SIG-M5 (cell line): ENCODE results near the gene FATE1.
"Not testable (repeated sequence)": the region's sequence is repeated elsewhere in the genome, so short reads cannot be mapped to it uniquely, and the experiment has no call there.

ENCODE experiments used
- DNase-seq: peaks from one replicate; lab custom pipeline; 2025; lab: John Stamatoyannopoulos, UW

Gene FATE1, protein sequence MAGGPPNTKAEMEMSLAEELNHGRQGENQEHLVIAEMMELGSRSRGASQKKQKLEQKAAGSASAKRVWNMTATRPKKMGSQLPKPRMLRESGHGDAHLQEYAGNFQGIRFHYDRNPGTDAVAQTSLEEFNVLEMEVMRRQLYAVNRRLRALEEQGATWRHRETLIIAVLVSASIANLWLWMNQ

DNA sequence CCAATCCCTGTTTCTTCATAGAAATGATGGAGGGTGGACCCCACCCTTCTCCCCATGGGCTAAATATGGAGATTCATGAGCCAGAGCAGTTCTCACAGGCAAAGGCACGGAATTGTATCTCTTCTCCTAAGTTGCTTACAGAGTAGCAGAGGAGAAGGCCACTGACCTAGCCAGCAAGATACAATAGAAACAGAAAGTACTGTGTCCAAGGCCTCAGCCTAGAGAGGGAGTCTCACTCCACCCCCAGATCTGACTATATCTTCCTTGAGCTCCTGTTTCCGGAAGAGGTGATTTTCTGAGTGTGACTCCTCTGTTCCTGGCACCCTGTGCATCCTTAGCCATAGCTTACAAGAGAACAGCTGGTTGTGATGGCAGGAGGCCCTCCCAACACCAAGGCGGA lies at the start of gene FATE1:
Gene FATE1, plus strand, starts transcription at position 284 of the 400 bp plus-strand sequence. Its CDS starts 85 bp downstream, at position 369.
- no peak for DNase-seq

DNA sequence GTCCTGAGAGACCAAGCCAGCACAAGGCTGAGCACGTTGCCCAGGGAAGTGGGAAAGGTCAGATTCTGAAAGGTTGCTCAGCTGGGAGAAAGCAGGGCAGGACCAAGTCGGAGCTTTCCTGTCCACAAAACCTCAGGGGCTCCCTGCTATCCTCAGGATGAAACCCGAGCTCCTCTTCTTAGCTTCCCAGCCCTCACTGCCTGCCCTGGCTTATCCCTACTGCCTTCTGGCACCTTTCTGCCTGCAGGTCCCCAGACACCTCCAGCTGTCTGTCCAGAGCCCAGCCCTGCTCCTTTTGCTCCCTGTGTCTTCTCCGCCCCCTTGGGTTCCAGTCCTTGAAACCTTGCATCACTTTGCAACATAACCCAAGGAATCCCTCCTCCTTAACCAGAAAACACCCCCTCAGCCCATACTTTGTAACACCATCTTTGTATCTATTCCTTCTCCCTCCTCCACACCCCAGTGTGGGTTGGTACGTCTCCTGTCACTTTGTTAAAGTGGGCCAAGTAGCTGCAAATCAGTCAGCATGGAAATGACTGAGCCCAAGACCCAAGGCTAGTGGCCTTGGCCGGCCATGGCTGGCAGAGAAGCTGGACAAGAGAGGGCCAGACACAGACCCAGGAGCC lies 40.6 kb upstream of the FATE1 start:
- DNase-seq, result no peak

DNA sequence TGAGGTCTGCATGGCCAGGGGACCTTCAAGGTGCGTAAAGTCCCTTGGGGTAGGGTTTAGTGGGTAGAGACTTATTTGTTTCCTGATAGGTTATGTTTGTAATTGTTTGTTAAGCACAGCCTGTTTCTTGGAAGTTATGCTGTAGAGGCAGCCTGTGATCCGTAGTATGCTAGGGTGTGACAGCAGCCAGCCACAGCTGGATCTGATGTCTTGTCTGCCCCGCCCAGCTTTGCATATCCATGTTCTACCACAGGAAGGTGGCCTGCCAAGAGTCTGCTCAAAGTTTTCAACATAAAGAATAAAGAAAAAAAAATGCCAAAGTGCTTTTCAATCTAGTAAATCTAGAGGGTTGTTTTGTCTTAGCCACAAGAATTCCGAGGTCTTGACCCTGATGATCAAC lies 39.6 kb upstream of the FATE1 start:
- no peak for DNase-seq

DNA sequence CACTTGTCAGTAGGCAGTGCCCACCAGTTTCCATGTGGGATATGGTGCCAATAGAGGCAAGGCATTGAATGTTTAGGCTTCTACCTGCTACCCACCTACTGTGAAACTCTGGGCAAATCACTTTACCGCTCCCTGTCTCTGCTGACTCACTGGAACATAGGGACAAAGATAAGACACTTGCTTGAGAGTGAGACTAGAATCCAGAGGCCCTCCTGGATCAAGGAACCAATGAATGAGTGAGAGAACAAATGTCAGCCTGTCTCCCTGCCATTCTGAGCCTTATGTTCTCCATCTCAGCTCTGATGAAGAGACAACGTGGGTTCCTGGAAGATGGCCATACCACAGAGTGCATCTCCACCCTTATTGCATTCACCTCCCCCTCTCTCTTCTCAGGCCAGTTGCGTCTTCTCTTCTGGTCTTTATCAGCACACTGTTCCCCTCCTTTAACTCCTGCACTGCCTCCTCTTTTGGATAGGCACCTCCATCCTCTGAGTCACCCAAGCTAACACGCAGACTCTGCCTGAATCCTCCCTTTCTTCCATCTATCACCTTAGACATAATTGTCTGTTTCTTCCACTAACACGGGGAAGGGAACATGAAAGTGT lies 35.9 kb upstream of the FATE1 start:
- DNase-seq, result no peak

DNA sequence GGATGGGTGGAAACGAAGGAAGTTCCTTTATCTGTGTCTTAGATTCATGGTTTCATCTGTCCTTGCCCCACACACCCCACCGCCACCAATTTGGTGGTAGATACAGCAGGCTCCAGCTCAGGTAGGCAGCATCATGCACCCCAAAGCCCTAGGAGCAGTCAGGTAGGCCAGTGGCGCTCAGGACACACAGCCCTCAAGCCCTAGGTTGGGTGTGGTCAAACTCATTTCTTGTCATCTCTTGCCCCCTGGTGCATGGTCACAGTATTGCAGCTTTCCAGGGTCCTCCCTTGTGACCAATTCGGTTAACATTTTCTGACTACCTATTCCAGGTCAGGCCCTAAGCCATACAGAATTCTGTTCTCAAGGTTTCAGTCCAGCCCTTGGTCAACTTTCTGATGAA lies 35.0 kb upstream of the FATE1 start:
- DNase-seq, result no peak

DNA sequence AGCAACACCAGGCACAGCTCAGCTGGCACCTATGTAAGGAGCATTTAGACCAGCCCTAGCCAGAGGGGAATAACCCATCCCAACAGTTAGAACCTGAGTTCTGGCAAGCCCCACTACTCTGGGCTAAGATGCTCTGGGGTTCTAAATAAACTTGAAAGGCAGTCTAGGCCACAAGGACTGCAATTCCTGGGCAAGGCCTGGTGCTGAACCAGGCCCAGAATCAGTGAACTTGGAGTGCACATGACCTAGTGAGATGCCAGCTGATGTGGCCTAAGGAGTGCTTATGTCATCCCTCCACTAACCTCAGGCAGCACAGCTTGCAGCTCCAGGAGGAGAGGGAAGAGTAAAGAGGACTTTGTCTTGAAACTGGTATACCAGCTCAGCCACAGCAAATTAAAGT lies 28.2 kb upstream of the FATE1 start:
- DNase-seq, result no peak

DNA sequence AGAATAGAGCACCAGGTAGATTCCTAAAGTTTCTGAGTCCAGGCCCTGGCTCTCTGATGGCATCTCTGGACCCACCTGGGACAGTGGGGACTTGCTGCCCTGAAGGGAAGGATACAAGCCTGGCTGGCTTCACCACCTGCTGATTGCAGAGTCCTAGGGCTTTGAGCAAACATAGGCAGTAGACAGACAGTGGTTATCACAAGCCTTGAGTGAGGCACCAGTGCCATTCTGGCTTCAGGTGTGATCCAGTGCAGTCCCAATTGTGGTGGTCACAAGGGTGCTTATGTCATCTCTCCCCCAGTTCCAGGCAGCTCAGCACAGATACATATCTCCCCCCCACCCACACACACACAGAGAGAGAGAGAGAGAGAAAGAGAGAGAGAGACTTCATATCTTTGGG lies 27.1 kb upstream of the FATE1 start:
- no peak for DNase-seq

DNA sequence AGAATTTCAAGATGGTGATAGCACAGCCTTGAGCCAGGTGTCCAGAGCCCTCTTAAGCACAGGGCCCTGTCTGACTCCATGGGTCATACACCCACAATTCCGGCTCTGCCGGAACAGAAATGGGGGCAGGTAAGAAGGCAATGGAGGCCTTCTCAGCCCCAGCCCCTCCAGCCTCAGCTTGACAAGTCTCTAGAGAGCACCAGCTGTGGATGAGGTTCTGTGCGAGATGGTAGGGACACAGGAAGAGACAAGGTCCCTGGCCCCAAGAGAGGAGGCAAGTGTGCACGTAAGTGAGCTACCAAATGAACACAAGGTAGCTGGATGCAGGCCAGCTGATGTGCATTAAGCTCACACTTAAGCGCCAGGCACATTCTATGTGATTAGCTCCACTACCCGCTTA lies 23.0 kb upstream of the FATE1 start:
- no peak for DNase-seq

DNA sequence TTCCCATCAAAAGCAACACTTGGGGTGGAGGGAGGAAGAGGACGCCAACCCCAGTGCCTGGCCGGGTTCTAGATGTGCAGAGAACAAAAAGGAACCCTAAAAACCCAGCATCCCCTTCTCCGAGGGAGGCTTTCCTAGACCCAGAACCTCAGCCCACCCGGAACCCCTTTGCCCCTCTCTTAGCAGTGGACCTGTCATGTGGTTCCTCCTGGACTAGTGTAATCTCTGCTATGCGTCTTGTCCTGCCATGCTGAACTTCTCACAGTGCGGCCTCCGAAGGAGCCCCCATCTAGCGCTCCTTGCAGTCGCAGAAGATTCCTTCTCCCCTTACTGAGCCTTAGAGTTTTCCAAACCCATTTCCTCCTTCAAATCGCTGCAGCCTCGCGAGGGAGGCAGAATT lies 21.7 kb upstream of the FATE1 start:
- DNase-seq, result no peak

DNA sequence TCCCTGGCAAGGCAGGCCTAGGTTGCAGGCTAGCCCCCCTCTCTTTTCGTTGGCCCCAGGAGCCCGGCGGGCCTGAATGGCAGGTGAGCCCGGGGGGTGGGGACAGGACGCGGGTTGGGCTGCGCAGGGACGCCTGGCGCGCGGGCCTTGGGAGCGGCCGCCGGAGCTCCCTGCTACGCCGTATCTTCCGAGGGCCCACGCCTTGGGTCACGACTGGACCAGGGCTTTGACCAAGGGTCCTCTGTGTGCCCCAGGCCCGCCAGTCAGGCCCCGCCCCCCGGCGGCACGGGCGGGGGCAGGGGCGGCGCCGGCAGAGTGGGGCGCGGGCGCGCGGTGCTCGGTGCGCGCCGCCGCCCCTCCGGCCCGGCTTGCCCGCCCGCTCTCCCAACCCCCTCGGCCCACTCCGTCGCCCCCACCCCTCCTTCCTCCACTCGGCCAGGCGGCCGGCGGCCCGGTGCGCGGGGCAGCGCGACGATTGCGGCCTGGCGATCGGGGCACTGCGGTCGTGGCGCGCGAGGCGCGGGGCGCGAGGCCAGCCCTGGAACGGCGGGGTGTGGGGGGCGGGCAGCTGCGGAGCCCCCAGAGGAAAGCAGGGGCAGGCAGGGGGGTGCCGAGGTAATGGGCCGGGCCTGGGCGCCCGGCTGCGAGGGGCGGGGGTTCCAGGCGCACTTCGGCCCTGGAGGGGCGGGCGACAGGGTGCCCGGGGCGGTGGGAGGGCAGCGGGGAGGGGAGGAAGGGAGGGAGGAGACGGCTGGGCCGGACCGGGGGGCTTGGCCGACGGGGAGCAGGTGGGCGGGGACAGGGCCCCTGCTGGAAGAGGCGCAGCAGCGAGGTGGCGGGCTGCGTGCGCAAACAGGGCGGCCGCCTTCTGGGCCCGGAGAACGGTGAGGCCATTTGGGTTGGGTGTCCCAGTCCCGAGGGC lies 20.9 kb upstream of the FATE1 start, which contains the start of gene PRRG3:
Gene PRRG3, plus strand, starts transcription at position 798 of the 922 bp plus-strand sequence. CDS start 3,357 bp downstream, outside the sequence.
- no peak for DNase-seq

DNA sequence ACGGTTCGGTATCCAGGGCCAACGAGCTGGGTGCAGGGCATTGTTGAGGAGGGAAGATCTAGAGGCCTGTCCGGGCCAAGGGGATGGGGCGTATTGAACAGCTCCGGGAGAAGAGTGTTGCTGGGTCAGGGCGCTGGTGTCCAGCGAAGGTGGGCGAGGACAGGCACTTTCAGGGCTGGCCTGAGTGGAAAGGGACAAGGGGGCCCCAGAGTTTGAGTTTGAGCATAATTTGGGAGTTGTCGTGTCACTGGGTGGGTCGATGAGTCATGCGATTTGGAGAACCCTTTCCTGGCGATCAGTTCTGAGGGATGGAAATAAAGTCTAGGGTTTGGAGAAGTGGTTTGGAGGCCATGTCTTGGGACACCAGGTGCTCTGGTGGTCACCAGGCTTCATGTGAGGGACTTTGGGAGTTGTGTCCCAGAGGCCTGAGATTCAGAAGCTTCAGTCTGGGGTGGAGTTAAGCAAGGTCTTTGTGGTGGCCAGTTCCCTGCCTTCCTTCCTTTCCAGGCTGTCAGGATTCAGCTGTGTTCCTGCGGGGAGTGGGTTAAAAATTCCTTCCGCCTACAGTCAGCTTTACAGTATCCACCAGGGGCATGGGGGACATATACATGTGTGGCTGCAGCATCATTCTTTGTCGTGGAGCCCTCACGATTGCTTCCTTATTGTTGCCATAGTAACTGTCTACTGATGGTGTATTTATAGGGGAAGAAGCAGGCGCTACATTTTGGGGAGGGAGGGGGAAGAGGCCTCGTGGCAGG lies 20.1 kb upstream of the FATE1 start:
- no peak for DNase-seq

DNA sequence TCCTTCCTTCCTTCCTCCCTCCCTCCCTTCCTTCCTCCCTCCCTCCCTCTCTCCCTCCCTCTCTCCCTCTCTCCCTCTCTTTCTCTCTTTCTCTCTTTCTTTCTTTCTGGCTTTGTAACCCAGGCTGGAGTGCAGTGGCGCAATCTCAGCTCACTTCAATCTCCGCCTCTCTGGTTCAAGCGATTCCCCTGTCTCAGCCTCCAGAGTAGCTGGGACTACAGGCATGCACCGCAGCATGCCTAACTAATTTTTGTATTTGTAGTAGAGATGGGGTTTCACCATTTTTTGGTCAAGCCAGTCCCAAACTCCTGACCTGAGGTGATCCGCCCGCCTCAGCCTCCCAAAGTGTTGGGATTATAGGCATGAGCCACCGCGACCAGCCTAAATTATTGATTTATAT lies 18.8 kb upstream of the FATE1 start:
- DNase-seq, result not testable (repeated sequence)

DNA sequence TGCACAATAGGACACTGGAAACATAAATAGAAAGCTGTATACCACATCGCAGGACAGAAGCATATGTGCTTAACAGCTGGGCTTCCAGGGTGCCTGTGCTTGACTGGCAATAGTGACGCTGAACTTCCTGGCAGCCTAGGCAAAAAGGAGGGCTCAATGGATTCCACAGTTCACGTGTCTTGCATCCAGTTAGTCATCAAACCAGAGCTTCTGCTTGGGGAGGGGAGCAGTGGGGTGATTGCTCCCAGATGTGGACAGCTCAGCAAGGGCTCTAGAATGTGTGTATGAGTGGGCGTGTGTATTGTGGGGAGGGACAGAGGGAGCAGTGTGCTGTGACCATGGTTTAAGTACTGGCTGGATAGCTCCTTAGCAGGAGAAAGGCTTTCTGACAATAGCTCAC lies 18.3 kb upstream of the FATE1 start:
- no peak for DNase-seq

DNA sequence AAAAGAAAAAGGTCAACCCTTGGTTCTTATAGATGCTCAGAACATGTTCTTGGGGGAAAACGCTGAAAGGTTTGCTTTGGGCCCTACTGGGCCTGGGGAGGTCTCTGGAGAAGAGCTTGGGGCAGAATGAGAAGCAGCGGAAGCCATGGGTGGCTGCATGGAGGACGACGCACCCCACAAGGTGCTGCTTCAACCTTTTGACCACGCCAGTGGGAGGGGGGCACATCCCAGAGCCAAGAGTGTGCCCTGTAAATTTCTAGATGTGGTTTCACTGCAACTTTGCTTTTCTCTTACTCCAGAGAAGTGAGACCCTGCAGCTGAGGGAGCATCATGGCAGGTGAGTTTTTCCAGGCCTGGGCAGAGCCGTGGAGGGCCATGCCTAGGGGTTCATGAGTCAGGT lies 17.4 kb upstream of the FATE1 start:
- no peak for DNase-seq

DNA sequence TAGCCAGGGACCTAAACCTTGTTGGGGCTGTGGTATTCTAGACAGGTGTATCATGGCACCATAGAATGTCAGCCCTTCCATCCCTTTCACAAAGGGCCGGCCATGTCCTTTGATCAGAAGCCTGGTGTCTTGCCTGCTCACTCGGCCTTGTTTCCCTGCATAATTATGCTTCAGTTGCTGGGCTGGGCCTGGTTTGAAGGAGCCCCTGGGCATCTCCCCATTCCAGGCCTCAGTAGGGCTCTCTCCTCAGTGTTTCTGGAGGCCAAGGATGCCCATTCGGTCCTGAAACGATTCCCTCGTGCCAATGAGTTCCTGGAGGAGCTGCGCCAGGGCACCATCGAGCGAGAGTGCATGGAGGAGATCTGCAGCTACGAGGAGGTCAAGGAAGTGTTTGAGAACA lies 16.1 kb upstream of the FATE1 start:
- DNase-seq, result no peak

DNA sequence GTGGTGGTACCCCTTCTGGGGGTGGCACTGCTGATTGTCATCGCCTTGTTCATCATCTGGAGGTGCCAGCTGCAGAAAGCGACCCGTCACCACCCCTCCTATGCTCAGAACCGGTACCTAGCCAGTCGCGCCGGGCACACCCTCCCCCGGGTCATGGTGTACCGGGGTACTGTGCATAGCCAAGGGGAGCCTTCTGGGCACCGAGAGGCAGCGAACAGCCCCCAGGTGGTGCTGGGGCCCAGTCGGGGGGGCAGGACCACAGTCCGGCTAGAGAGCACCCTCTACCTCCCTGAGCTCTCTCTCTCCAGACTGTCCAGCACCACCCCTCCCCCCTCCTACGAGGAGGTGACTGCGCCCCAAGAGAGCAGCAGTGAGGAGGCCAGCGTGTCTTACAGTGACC lies 15.3 kb upstream of the FATE1 start:
- DNase-seq, result no peak

DNA sequence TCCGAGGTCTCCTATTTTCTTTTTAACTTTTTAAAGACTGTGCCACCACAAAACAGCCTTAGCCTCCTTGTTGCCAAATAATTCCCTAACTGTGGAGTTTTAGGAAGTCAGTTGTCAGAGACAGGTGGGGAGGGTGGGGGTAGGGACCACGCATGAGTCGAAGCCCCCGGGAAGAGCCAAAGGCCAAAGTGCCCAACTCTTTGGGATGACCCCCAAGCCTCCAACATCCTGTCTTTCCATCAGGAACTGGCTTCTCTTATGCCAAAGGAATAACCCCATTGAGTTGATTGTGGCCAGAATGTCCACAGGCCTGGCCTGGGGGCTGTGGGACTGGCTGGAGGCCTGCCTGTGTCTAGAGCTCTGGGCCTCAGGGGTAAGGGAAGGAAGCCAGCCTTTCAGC lies 14.8 kb upstream of the FATE1 start:
- no peak for DNase-seq

DNA sequence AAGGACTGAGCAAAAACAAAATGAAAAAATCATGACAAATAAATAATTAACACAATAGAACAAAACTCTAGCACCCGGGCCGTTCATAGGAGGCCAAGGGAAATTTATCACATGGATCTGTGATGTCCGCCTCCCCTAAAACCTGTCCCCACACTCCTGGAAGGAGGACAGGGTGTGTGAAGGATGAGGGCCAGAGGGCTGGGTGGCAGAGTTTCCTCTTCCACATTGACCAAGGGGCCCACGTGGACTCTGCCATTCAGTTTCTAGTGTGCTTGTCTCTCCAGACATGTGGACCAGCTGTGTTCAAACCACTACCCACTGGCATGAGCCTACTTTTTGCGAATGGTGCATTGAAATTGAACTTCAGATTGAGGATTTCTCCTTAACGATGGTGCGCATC lies 14.3 kb upstream of the FATE1 start:
- no peak for DNase-seq

DNA sequence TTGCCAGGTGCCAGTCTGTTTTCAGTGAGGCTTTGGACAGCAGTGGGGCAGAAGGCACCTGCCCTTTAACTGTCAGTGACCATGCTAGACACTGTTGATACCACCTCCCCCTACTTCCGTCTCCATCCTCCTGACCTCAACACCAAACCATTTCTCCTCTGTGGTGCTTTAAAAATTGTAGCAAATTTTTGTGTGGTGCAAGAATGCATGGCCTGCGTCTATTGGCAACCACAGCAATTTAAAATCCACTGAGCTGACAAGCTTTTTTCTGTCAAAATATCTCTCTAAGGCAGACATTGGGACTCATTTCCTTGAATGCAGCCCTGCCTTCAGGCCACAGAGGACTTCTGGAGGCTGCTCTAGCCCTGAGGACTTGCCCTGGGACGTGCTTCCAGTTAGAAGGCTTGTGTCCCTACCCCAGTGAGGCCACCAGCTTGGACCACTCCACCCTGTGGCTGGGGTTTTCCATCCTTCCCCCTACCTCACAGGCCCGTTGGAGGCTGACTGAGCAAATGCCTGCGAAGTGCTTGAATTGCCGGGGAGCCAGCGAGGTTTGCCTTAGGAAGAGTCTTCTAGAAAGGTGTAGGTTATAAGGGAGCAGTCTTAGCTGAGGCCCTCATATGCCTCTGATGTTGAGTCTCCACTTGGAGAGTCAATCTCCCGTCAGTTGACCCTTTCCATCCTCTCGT lies 13.7 kb upstream of the FATE1 start:
- no peak for DNase-seq

DNA sequence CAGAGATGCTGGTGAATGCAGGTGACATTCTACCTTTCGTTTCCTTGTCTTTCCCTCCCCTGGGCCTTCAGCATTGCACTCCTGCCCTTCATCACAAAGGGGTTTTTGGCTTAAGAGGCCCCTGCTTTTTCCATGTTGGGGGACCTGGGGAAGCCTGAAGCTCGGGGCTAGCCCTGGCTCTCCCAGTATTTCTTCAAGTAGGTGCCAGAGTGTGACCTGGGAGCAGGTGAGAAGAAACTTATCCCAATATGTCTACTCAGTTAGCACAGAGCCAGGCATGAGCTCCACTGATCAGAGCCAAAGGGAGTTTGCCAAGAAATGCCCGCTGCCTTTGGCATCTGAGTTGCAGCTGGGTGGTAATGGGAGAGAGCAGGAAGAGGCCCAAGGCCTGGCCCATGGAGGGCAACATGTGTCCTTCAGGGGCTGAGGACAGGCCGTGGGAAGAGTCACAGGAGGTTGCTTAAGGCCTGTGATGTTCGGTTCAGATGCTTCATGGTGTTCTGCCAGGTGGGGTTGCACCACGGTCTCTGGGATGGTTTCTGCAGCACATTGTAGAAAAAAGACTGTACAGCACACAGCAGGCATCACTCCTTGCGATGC lies 13.0 kb upstream of the FATE1 start:
- DNase-seq, result no peak

DNA sequence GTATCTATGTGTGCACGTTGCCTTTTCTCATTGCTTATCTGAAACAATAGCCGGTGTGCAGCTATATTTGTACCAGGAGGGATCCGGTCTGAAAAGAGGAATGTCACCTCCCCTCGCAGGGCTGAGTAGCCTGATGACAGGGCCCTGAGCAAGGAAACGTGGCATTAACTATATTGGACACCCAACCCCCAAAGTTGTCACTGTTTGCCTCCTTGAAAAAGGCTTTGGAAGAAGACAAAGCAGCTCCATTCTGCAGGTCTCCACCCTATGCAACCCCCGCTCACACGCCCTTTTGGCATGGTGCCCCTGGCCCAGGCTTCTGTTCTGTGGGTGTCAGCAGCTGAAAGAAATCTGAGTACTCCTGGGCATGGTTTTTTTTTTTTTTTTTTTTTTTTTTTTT lies 12.3 kb upstream of the FATE1 start:
- no peak for DNase-seq
